ENCODE data around the gene SERAC1.
"Not testable (repeated sequence)": the region's sequence is repeated elsewhere in the genome, so short reads cannot be mapped to it uniquely, and the experiment has no call there.

SERAC1 gene

GRCh38 chr6:158174024-158174423, 6.0 kb upstream of the SERAC1 start:
- DNase-seq = no peak

GRCh38 chr6:158172001-158172400, 3.9 kb upstream of the SERAC1 start:
- no peak for DNase-seq

GRCh38 chr6:158170656-158171081, 2.6 kb upstream of the SERAC1 start:
- no peak for DNase-seq

- DNase-seq = not testable (repeated sequence)
Observed at GRCh38 chr6:158169634-158170033, 1.6 kb upstream of the SERAC1 start.

GRCh38 chr6:158165919-158166416, 2.1 kb downstream of the SERAC1 start:
- DNase-seq = no peak

- DNase-seq = no peak
Observed at GRCh38 chr6:158164579-158165170, 3.4 kb downstream of the SERAC1 start.

GRCh38 chr6:158161566-158162254, 6.4 kb downstream of the SERAC1 start:
- no peak for DNase-seq

GRCh38 chr6:158160932-158161539, 7.0 kb downstream of the SERAC1 start:
- no peak for DNase-seq

- DNase-seq = no peak
Observed at GRCh38 chr6:158158748-158159147, 9.3 kb downstream of the SERAC1 start.

GRCh38 chr6:158158123-158158522, 9.9 kb downstream of the SERAC1 start:
- DNase-seq = no peak

- DNase-seq = no peak
Observed at GRCh38 chr6:158157064-158157764, 10.8 kb downstream of the SERAC1 start.

GRCh38 chr6:158154816-158155215, 13.2 kb downstream of the SERAC1 start:
- DNase-seq = no peak

GRCh38 chr6:158153576-158153975, 14.5 kb downstream of the SERAC1 start:
- no peak for DNase-seq

GRCh38 chr6:158152659-158153058, 15.4 kb downstream of the SERAC1 start:
- DNase-seq = no peak

- DNase-seq = not testable (repeated sequence)
Observed at GRCh38 chr6:158152025-158152424, 16.0 kb downstream of the SERAC1 start.

GRCh38 chr6:158150701-158151100, 17.4 kb downstream of the SERAC1 start:
- DNase-seq = no peak

GRCh38 chr6:158149641-158150040, 18.4 kb downstream of the SERAC1 start:
- no peak for DNase-seq

GRCh38 chr6:158143700-158144099, 24.4 kb downstream of the SERAC1 start:
- DNase-seq = no peak

- DNase-seq = no peak
Observed at GRCh38 chr6:158142789-158143188, 25.3 kb downstream of the SERAC1 start.

GRCh38 chr6:158131926-158132325, 36.1 kb downstream of the SERAC1 start:
- DNase-seq = no peak

- no peak for DNase-seq
Observed at GRCh38 chr6:158125271-158125670, 42.8 kb downstream of the SERAC1 start.

- DNase-seq = no peak
Observed at GRCh38 chr6:158124288-158124687, 43.8 kb downstream of the SERAC1 start.

GRCh38 chr6:158122048-158122447, 46.0 kb downstream of the SERAC1 start:
- DNase-seq = no peak

GRCh38 chr6:158121335-158121734, 46.7 kb downstream of the SERAC1 start:
- DNase-seq = no peak
